NB4 (cell line): ENCODE data around the gene RGS6.

Source experiments
- DNase-seq: peaks from one replicate; pipeline ENCODE4 v3.0.0; 2010; ENCODE audit warnings: low read depth
- H3K4me3 ChIP-seq: one replicate; pipeline ENCODE4 v1.5.1; 2011; ENCODE audit warnings: mild to moderate bottlenecking, low read depth, low read length, moderate library complexity
- CTCF ChIP-seq: IDR thresholded peaks from one replicate; pipeline ENCODE4 v1.5.1; 2012; ENCODE audit warnings: low read depth, low read length
- MAX ChIP-seq: IDR thresholded peaks from 2 replicates; pipeline ENCODE4 v1.6.1; 2011; ENCODE audit warnings: low read depth, low read length
- MYC ChIP-seq: IDR thresholded peaks from 2 replicates; pipeline ENCODE4 v1.6.1; 2011; ENCODE audit warnings: low read depth, low read length
- POLR2A ChIP-seq: IDR thresholded peaks from 2 replicates; pipeline ENCODE4 v1.6.1; 2011; ENCODE audit warnings: mild to moderate bottlenecking; ENCODE audit not compliant: insufficient read length; ENCODE audit errors: extremely low read depth

RGS6 gene

GRCh38 chr14:72389200-72389599 lies 457.0 kb downstream of the RGS6 start:
- no peak for TF ChIP-seq POLR2A
- no peak for TF ChIP-seq CTCF
- TF ChIP-seq MYC = no peak
- TF ChIP-seq MAX = no peak
- no peak overlapping the region for H3K4me3 ChIP-seq
- no peak for DNase-seq

- DNase-seq = no peak
- H3K4me3 ChIP-seq = no peak overlapping the region
- no peak for TF ChIP-seq POLR2A
- TF ChIP-seq CTCF = no peak
- no peak for TF ChIP-seq MYC
- no peak for TF ChIP-seq MAX
These were observed 468.9 kb downstream of the RGS6 start for GRCh38 chr14:72401101-72401625.

GRCh38 chr14:72401632-72402376 lies 469.6 kb downstream of the RGS6 start:
- TF ChIP-seq MYC (no peak), CTCF (no peak), MAX (no peak), POLR2A (no peak)
- no peak overlapping the region for H3K4me3 ChIP-seq
- no peak for DNase-seq

GRCh38 chr14:72402377-72402772 lies 470.1 kb downstream of the RGS6 start:
- DNase-seq = no peak
- TF ChIP-seq POLR2A = no peak
- TF ChIP-seq MYC = no peak
- TF ChIP-seq CTCF = no peak
- no peak for TF ChIP-seq MAX
- H3K4me3 ChIP-seq = no peak overlapping the region

GRCh38 chr14:72404106-72404774 lies 472.0 kb downstream of the RGS6 start:
- no peak for DNase-seq
- no peak overlapping the region for H3K4me3 ChIP-seq
- TF ChIP-seq MYC = no peak
- TF ChIP-seq MAX = no peak
- TF ChIP-seq POLR2A = no peak
- no peak for TF ChIP-seq CTCF
